IPS-15b (cell line): ENCODE data around the gene CHST15.
A peak's percentile ranks its signal among the peaks of the same experiment; 100 is the strongest.

Experiments used
- H3K27me3 ChIP-seq: one replicate; pipeline ENCODE4 v1.6.1; 2013; ENCODE audit warnings: low read length; ENCODE audit not compliant: control insufficient read depth, insufficient read depth
- H3K36me3 ChIP-seq: one replicate; pipeline ENCODE4 v1.6.1; 2013; ENCODE audit warnings: low read length; ENCODE audit not compliant: control insufficient read depth, insufficient read depth
- H3K4me1 ChIP-seq: one replicate; pipeline ENCODE4 v1.6.1; 2013; ENCODE audit warnings: mild to moderate bottlenecking, low read length; ENCODE audit not compliant: control insufficient read depth, insufficient read depth
- H3K4me3 ChIP-seq: one replicate; pipeline ENCODE4 v1.5.1; 2013; ENCODE audit warnings: low read depth, low read length
- H3K9ac ChIP-seq: one replicate; pipeline ENCODE4 v1.6.1; 2013; ENCODE audit warnings: low read depth, mild to moderate bottlenecking, low read length
- H3K9me3 ChIP-seq: one replicate; pipeline ENCODE4 v1.6.1; 2013; ENCODE audit warnings: mild to moderate bottlenecking, low read length; ENCODE audit not compliant: control insufficient read depth, insufficient read depth

The CHST15 gene

DNA sequence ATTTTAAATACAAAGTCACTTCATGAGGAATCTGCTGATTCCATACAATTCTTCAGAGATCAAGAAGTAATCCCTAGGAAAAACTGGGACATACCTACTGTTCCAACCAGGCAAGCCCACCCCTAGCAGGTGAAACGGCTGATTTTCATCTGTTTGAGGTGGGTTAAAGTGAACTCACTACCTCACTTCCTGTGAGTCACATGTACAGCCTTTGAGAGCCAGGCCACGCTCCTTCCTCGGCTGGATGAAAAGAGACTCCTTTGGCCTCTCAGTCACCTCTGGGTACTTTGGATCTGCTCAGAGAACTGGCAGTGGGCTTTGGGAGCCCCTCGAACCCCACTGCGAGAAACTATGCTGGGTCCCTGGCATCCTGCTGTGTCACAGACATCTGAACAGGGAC is 68.2 kb downstream of the CHST15 start:
- no peak overlapping the region for H3K9ac ChIP-seq
- no peaks in the 10 kb centered on the region for H3K9me3 ChIP-seq
- H3K27me3 ChIP-seq: no peaks in the 10 kb centered on the region
- no peak overlapping the region for H3K4me3 ChIP-seq
- H3K4me1 ChIP-seq: peaks cover 19% of the 10 kb centered on the region
- H3K36me3 ChIP-seq: no peaks in the 10 kb centered on the region

DNA sequence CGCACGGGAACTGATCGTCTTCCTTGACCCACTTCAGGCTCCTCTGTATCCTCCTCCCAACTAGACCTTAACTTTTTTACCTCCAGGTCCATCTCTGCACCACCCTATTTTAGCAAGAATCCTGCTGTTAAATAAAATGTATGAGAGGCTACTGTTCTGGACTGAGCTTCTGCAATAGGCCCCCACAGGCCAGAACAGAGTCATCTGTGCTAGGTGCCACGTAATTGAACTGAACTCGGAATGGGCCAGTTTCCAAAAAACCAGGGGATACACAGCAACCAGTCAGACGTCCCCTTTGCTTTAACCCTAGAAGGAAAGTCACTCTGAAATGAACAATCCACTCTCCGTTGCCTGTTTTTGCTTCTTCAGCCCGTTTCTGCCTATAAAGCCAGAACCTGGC is 71.3 kb downstream of the CHST15 start:
- Histone ChIP-seq H3K27me3 (no peaks in the 10 kb centered on the region), H3K36me3 (no peaks in the 10 kb centered on the region), H3K9me3 (no peaks in the 10 kb centered on the region), H3K4me1 (peaks cover 23% of the 10 kb centered on the region), H3K4me3 (no peak overlapping the region), H3K9ac (no peak overlapping the region)

DNA sequence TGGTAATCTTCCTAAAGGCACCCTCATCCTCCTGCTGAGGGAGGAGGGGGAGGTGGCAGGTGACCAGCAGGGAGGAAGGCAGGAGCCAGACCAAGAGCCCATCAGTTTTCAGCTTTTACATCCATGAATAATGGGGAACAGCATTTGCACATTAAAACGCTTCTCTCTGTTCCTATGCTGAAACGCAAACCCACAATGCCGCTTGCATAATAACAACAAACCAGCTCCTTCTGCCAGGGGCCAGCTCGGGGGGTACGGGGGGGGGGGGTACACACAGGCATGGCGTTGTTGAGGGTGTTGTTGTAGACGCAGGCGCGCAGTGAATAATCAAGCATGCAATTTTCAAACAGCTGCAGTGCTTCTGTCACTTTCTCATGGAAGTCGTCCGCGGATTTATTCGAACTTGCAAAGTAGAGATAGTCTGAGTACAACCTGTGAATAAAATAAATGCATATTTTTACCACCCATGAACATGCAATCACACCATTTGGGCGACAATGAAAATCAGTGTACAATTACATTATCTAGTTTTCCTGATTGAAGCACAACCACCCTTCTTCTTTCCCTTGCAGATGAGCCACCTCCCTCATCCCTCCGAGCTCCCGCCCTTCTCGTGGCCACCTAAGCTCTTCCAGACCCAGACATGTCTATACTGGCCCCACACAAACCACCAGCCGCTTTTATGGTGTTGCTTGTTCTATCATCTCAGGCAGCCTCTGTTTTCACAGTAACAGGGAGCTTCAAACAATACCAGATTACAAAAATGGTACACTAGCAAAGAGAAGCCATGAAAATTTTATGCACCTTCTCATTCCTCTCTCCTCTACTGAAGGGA is 72.2 kb downstream of the CHST15 start:
- Histone ChIP-seq H3K4me1 (peaks cover 21% of the 10 kb centered on the region), H3K4me3 (no peak overlapping the region), H3K9ac (no peak overlapping the region), H3K9me3 (no peaks in the 10 kb centered on the region), H3K36me3 (no peaks in the 10 kb centered on the region), H3K27me3 (no peaks in the 10 kb centered on the region)

DNA sequence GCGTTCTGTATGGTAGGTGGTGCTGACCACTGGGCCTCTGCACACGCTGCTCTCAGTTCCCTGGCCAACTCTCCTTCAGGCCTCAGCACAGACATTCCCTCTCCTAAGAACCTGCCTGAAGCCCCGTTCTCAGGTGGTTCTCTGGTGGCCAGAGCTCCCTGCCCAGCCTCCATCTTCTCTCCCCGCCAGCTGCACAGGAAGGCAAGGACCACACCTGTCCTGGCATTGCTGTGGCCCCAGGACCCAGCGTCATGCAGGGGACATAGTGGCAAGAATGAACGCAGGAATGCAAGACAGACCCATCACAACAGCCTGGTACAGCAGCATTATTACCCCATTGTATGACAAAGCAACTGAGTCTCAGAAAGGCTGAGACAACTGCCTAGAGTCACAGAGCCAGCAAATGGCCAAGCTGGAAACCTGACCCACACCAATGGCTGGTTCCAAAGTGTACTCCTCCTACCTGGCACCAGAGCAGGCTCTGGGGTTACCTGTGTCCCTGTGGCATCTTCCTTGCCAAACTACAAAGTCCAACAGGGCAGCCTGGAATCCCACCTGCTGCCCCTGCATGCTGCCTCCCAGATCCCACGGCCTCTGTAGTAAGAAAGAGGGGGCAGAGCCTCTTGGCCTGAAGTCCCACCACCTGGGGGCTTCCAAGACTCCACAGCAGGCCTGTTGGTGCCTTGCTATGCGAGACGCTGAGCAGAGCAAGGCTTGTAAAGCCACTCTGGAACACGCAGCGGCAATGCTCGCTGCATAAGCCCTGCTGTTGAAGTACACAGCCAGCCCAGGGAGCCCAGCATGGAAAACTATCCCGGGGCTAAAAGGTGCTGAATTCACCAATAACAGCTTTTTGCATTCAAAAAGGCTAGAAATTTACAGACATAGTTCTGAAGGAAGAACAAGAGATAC is 73.3 kb downstream of the CHST15 start:
- Histone ChIP-seq H3K9ac (peak overlapping the region; percentile 47), H3K27me3 (no peaks in the 10 kb centered on the region), H3K4me3 (no peak overlapping the region), H3K36me3 (no peaks in the 10 kb centered on the region), H3K4me1 (peaks cover 21% of the 10 kb centered on the region), H3K9me3 (no peaks in the 10 kb centered on the region)

DNA sequence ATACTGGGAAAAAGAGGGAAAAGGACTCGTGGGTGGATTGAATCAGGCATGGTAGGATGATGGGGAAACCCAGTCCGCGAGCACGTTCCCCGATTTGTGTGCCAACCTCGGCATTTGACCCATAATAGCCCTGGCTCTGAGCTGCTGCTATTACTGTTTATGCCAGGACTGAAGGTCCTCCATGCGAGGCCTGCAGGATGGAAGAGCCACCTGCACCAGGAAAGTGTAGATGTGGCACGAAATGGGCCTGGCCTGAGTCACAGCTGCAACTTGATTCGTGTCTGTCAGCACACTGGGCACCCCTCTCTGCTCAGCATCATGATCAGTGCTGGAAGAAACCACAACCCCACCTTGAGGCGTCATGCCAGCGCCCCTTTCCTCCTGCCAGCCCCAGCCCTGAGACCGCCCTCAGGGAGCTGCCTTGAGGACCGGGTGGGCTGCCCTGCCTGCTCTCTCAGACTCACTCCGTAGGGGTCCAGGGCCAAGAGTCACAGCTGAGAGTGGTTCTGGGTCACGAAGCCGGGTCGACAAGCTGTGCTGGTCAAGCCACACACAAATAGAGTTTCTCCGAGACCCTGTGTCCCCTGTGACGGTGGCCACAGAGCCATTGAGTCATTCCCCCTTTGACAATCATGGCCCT is 74.4 kb downstream of the CHST15 start:
- Histone ChIP-seq H3K9me3 (no peaks in the 10 kb centered on the region), H3K4me1 (peaks cover 21% of the 10 kb centered on the region), H3K9ac (no peak overlapping the region), H3K4me3 (no peak overlapping the region), H3K27me3 (no peaks in the 10 kb centered on the region), H3K36me3 (no peaks in the 10 kb centered on the region)

DNA sequence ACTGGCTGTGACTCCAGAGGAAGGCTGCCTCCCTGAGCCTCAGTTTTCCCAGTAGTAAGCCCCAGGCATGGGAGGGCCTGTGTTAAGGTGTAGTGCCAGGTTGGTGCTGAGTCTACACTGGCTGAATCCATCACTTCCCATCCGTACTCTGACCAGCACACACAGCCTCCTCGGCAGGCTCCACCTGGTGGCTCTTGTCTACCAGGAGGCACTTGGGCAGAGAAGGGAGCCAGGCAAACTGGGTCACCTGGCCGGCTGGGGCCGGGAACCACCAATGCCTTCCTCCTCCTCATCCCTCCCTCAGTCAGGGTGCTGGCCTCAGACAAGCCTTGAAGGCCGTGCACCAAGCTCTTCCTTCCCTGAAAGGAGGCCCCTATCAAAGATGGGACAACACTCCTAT is 75.7 kb downstream of the CHST15 start:
- no peaks in the 10 kb centered on the region for H3K36me3 ChIP-seq
- H3K9me3 ChIP-seq: no peaks in the 10 kb centered on the region
- H3K4me1 ChIP-seq: peaks cover 21% of the 10 kb centered on the region
- H3K9ac ChIP-seq: no peak overlapping the region
- no peak overlapping the region for H3K4me3 ChIP-seq
- H3K27me3 ChIP-seq: no peaks in the 10 kb centered on the region

DNA sequence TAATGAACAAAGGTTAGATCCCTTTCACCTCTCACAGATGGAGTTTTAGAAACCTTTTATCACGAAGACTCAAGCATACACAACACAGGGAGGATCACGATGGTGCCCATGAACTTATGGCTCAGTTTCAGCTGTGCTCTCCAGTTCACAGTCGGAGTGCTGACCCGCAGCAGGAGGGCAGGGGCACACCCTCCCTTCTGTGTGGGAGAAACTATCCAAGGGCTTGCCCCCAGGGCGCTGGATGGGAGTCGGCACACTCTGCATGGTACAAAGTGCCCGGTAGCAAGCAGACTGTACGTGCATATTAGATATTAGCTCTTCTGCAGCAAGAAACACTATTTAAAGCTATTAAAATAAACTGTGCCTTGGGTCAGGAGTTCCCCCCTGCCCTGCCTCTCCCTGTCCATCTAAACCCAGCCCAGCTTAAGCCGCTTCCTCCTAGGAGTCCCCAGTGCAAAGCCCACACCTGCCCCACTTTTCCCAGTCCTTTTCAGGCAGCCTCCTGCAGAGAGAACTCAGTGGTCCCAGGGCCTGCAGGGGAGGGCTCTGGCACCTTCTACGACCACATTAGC is 76.5 kb downstream of the CHST15 start:
- no peaks in the 10 kb centered on the region for H3K27me3 ChIP-seq
- no peaks in the 10 kb centered on the region for H3K36me3 ChIP-seq
- no peaks in the 10 kb centered on the region for H3K9me3 ChIP-seq
- peaks cover 17% of the 10 kb centered on the region for H3K4me1 ChIP-seq
- H3K9ac ChIP-seq: no peak overlapping the region
- H3K4me3 ChIP-seq: no peak overlapping the region

DNA sequence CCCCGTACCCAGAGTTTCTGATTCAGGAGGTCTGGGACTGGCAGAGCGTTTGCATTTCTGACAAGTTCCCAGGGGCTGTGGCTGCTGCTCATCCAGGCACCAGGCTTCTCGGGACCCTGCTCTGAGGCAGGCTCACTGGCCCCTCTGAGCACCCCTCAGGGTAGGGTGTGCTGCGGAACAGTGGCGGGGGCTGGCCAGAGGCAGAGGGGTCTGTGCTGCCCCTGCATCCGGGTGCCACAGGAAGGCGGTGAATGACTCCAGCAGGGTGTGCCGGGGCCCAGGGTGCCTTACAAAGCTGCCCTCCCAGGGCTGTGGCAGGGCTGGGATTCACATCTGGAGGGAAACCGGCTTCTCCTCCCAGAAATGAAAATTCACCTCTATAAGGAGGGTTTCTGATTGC is 77.4 kb downstream of the CHST15 start:
- no peaks in the 10 kb centered on the region for H3K27me3 ChIP-seq
- peaks cover 3% of the 10 kb centered on the region for H3K36me3 ChIP-seq
- peaks cover 13% of the 10 kb centered on the region for H3K4me1 ChIP-seq
- H3K9ac ChIP-seq: no peak overlapping the region
- H3K4me3 ChIP-seq: no peak overlapping the region
- no peaks in the 10 kb centered on the region for H3K9me3 ChIP-seq

DNA sequence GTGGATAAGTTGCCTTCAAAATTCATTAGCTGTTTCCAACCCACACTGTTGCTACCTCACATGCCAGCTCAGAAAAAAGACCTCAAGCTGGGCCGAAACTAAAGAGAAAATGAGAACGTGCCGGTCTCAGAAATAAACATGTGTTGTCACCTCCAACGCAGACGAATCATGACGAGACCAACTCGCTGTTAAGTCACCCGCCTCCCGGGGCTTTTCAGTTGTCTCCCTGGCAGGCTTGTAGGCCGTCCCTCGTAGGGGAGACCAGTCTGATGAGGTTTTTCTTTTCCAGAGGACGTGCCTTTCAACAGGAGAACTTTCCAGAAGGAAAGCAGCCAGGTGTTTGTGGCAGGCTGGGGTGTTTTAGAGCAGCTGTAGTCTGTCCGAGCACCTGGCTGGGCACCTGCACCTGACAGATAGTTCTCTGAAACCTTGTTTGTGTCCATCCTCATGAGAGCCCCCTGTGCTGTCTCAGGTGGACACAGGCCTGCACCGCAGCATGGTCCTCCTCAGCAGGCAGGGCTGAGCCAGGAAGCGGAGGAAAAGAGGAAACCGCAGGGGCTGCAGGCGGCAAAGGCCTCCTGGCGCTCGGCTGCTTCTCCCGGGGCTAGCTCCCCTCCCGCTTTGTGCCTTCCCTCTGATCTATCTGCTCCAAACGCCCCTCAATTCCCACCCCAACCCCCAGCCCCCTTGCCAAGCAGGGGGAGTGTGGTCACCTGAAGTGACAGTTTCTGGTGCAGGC is 78.8 kb downstream of the CHST15 start:
- Histone ChIP-seq H3K27me3 (no peaks in the 10 kb centered on the region), H3K9ac (no peak overlapping the region), H3K36me3 (peaks cover 4% of the 10 kb centered on the region), H3K4me1 (peaks cover 3% of the 10 kb centered on the region), H3K4me3 (no peak overlapping the region), H3K9me3 (no peaks in the 10 kb centered on the region)

DNA sequence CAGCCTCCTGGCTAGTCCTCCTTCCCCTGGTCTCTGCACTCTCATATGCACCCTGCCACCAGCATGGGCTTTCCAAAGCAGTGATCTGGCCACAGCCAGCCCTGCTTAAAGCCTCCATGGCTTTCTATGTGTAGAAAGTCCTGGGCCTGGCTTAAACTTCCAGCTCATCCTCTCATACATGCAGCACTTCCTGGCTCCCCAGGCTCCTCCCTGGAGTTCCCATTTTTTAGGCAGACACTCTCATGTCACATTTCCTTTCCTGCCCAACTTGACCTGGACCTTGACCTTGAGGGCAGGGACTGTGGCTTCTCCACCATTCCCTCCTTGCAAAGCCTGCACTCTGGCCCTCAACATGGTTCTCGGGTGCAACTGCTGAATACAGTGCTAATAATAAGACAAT is 79.5 kb downstream of the CHST15 start:
- no peaks in the 10 kb centered on the region for H3K9me3 ChIP-seq
- no peaks in the 10 kb centered on the region for H3K27me3 ChIP-seq
- H3K9ac ChIP-seq: no peak overlapping the region
- peaks cover 3% of the 10 kb centered on the region for H3K4me1 ChIP-seq
- H3K4me3 ChIP-seq: no peak overlapping the region
- H3K36me3 ChIP-seq: peaks cover 7% of the 10 kb centered on the region

DNA sequence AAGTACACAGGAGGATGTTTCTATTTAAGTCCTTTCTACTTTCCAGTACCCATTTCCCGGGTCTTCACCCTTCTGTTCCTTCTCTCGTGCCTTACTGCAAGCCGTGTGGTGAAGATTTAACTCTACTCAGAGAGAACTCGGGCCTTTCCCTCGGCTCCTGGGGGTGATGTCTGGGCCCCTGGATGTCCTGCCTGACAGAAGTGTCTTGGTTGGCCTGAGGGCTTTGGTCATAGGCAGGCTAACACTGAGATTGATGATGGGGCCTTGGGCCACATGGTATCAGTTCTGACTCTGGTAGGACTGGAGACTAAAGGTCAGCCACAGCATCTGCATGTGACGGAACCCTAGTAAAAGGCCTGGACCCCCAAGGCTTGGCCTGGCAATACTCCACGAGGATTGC is 80.4 kb downstream of the CHST15 start:
- H3K9me3 ChIP-seq: no peaks in the 10 kb centered on the region
- no peak overlapping the region for H3K9ac ChIP-seq
- H3K36me3 ChIP-seq: peaks cover 7% of the 10 kb centered on the region
- no peak overlapping the region for H3K4me3 ChIP-seq
- H3K27me3 ChIP-seq: no peaks in the 10 kb centered on the region
- H3K4me1 ChIP-seq: peaks cover 3% of the 10 kb centered on the region
